ENCODE data around the gene C10orf90. TPM values are rescaled to one million over a fixed set of nuclear protein-coding genes. Genes with fewer than 3 reads are reported as not detected.

The C10orf90 gene
- total RNA-seq, 1 experiment from 2014 or later, result 0.67 TPM

DNA sequence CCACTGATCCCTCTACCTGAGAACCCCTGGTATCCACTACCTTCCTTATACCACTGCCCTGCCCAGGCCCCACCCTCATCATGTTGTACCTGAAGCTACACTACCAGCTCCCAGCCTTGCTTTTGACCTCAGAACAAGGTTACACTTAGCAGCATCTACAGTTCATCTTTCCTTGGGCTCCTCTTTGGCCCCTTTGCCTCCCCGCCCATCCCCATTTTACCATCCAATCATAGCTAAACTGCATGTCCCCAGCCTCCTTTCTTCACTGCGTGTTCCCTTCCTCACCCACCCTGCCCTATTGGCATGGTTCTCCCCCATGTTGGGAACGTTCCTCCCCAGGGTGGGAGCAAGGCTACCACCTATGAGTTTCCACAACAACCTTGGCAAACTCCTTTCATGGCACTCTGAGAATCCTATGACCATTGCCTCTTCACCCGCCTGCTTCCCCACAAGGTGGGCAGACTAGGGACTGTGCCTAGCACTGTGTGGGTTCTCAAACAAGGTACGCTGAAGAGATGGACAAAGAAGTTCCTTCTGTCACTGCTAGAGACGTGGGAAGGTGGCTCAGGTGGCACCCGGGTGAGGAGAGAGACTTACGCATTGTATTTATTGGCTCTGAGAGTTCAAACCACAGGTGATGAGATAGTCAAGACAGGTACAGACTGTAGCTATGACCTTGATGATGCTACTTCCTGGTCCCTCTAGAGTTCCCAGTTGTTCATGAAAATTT is 215.3 kb downstream of the C10orf90 start:
- DNase-seq (ENCODE audit: low read depth, low spot score) (no peak), ATAC-seq (no peak)
- Histone ChIP-seq H3K27ac (ENCODE audit: low read length) (peak overlapping the region; percentile 75; the same call in 1 of the 2 replicates), H3K4me3 (ENCODE audit: low read depth in 2 of 2, low read length in 2 of 2) (no peak overlapping the region), H3K9me3 (ENCODE audit: control insufficient read depth, insufficient read depth, low read depth, low read length) (no peaks in the 10 kb centered on the region; the same call in 1 of the 2 replicates), H3K4me1 (ENCODE audit: control insufficient read depth, insufficient read depth, low read length) (peaks cover 41% of the 10 kb centered on the region), H3K27me3 (ENCODE audit: control insufficient read depth, insufficient read depth, low read length) (no peaks in the 10 kb centered on the region), H3K36me3 (ENCODE audit: control insufficient read depth, insufficient read depth, low read length) (no peaks in the 10 kb centered on the region)
- BruUV-seq (replicated peaks), result no TSS peak
- intact Hi-C loops (cut with micrococcal nuclease; ENCODE audit: unreplicated experiment) (no loop called here), in situ Hi-C loops (cut with HindIII; ENCODE audit: low pct_unique_long_range_greater_than_20kb, low sequenced_read_pairs) (no loop called here)
- ChIA-PET CTCF (no interaction called here), POLR2A (no interaction called here)
- TF ChIP-seq POLR2AphosphoS5 (IDR thresholded peaks at IDR 0.05; ENCODE audit: low read depth, low read length) (no peak), SIN3A (IDR thresholded peaks at IDR 0.05; ENCODE audit: borderline replicate concordance, insufficient read depth, low read depth, low read length) (no peak), TCF7L2 (IDR thresholded peaks at IDR 0.05; ENCODE audit: low read depth, low read length) (no peak)
- TF ChIP-seq, protein P1, sequence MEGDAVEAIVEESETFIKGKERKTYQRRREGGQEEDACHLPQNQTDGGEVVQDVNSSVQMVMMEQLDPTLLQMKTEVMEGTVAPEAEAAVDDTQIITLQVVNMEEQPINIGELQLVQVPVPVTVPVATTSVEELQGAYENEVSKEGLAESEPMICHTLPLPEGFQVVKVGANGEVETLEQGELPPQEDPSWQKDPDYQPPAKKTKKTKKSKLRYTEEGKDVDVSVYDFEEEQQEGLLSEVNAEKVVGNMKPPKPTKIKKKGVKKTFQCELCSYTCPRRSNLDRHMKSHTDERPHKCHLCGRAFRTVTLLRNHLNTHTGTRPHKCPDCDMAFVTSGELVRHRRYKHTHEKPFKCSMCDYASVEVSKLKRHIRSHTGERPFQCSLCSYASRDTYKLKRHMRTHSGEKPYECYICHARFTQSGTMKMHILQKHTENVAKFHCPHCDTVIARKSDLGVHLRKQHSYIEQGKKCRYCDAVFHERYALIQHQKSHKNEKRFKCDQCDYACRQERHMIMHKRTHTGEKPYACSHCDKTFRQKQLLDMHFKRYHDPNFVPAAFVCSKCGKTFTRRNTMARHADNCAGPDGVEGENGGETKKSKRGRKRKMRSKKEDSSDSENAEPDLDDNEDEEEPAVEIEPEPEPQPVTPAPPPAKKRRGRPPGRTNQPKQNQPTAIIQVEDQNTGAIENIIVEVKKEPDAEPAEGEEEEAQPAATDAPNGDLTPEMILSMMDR (IDR thresholded peaks at IDR 0.05), result no peak
- TF ChIP-seq, protein P2, sequence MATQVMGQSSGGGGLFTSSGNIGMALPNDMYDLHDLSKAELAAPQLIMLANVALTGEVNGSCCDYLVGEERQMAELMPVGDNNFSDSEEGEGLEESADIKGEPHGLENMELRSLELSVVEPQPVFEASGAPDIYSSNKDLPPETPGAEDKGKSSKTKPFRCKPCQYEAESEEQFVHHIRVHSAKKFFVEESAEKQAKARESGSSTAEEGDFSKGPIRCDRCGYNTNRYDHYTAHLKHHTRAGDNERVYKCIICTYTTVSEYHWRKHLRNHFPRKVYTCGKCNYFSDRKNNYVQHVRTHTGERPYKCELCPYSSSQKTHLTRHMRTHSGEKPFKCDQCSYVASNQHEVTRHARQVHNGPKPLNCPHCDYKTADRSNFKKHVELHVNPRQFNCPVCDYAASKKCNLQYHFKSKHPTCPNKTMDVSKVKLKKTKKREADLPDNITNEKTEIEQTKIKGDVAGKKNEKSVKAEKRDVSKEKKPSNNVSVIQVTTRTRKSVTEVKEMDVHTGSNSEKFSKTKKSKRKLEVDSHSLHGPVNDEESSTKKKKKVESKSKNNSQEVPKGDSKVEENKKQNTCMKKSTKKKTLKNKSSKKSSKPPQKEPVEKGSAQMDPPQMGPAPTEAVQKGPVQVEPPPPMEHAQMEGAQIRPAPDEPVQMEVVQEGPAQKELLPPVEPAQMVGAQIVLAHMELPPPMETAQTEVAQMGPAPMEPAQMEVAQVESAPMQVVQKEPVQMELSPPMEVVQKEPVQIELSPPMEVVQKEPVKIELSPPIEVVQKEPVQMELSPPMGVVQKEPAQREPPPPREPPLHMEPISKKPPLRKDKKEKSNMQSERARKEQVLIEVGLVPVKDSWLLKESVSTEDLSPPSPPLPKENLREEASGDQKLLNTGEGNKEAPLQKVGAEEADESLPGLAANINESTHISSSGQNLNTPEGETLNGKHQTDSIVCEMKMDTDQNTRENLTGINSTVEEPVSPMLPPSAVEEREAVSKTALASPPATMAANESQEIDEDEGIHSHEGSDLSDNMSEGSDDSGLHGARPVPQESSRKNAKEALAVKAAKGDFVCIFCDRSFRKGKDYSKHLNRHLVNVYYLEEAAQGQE (IDR thresholded peaks at IDR 0.05; ENCODE audit: insufficient read depth in 1 of 2, low read depth in 2 of 2, low read length in 1 of 2), result no peak

DNA sequence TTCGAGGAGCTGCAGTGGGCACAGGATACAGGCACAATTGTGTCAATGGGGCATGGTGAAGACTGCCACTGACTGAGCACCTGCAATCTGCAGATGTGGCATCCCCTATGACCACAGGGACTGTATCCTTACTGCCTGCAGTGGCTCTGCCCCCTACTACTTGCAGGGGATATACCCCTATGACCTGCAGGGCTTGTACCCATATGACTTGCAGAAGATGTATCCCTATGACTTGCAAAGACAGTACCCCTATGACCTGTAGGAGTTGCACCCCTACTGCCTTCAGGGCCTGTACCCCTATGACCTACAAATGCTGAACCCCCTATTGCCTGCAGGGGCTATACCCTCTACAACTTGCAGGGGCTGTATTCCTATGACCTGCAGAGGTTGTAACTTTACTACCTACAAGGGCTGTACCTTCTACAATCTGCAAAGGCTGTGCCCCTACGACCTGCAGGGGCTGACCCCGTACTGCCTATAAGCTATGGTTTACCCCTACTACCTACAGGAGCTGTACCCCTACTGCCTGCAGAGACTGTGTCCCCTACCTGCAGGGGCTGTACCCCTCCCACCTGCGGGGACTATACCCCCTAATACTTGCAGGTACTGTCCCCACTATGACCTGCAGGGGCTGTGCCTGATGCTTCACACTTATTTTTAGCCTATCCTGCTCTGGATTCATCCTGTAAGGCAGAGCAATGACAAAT is 216.3 kb downstream of the C10orf90 start:
- CTCF ChIA-PET, result no interaction called here
- in situ Hi-C loops (cut with HindIII; ENCODE audit: low pct_unique_long_range_greater_than_20kb, low sequenced_read_pairs), result no loop called here

More for the DNA sequence above, 216.3 kb downstream of the C10orf90 start:
- no TSS peak for BruUV-seq (replicated peaks)
- H3K36me3 ChIP-seq (ENCODE audit: control insufficient read depth, insufficient read depth, low read length), result no peaks in the 10 kb centered on the region
- ATAC-seq (no peak), DNase-seq (ENCODE audit: low read depth, low spot score) (no peak)
- H3K4me3 ChIP-seq (ENCODE audit: low read depth in 2 of 2, low read length in 2 of 2), result no peak overlapping the region
- no peak for TF ChIP-seq POLR2AphosphoS5 (IDR thresholded peaks at IDR 0.05; ENCODE audit: low read depth, low read length)
- TF ChIP-seq SIN3A (IDR thresholded peaks at IDR 0.05; ENCODE audit: borderline replicate concordance, insufficient read depth, low read depth, low read length), result no peak
- TF ChIP-seq, protein P1 (IDR thresholded peaks at IDR 0.05), result no peak
- TF ChIP-seq, protein P2 (IDR thresholded peaks at IDR 0.05; ENCODE audit: insufficient read depth in 1 of 2, low read depth in 2 of 2, low read length in 1 of 2), result no peak
- no peak for TF ChIP-seq TCF7L2 (IDR thresholded peaks at IDR 0.05; ENCODE audit: low read depth, low read length)
- POLR2A ChIA-PET, result no interaction called here
- H3K4me1 ChIP-seq (ENCODE audit: control insufficient read depth, insufficient read depth, low read length), result peaks cover 31% of the 10 kb centered on the region
- H3K27me3 ChIP-seq (ENCODE audit: control insufficient read depth, insufficient read depth, low read length), result no peaks in the 10 kb centered on the region
- peak overlapping the region; percentile 65; the same call in 1 of the 2 replicates for H3K27ac ChIP-seq (ENCODE audit: low read length)
- H3K9me3 ChIP-seq (ENCODE audit: control insufficient read depth, insufficient read depth, low read depth, low read length), result no peaks in the 10 kb centered on the region; the same call in 1 of the 2 replicates
- intact Hi-C loops (cut with micrococcal nuclease; ENCODE audit: unreplicated experiment), result no loop called here
